Measurements from ENCODE around the gene PITRM1.

Gene PITRM1

DNA sequence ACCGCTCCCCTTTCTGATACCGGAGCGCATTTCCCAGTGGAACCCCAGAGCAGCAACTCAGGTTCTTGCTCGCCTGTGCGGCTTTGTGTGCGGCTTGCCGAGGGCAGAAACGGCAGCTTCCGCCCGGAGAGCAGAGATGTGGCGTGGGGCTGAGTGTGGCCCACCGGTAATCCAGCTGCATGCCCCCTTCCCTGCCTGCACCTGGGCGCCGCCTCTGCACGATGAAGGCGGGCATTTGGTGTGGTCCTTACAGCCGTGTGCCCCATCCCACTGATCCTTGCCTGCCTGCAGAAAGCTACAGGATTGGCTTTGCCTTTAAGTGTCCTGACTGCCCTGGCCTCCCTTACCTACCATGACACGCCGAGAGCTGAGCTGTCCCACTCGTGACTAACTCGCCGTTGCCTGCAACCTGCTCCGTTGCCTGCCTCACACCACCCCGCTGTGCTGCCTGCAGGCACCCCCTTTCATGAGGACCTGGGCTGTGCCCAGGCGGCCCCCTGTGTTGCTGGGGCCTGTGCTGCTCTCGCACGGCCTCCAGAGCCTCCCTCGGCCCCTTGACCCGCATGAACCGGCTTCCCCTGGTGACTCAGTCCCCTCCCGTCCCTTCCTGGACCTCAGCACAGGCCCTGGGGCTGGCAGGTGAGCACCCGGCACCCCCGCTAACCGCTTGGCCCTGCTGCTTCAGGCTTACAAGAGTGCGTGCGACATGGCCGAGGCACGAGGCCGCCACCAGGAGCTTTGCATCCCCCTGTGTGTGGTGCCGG lies 48.0 kb downstream of the PITRM1 start:
- no peak overlapping the region for H3K4me3 ChIP-seq (ENCODE audit: control insufficient read depth, low read depth, low read length)
- TF ChIP-seq, protein P1, sequence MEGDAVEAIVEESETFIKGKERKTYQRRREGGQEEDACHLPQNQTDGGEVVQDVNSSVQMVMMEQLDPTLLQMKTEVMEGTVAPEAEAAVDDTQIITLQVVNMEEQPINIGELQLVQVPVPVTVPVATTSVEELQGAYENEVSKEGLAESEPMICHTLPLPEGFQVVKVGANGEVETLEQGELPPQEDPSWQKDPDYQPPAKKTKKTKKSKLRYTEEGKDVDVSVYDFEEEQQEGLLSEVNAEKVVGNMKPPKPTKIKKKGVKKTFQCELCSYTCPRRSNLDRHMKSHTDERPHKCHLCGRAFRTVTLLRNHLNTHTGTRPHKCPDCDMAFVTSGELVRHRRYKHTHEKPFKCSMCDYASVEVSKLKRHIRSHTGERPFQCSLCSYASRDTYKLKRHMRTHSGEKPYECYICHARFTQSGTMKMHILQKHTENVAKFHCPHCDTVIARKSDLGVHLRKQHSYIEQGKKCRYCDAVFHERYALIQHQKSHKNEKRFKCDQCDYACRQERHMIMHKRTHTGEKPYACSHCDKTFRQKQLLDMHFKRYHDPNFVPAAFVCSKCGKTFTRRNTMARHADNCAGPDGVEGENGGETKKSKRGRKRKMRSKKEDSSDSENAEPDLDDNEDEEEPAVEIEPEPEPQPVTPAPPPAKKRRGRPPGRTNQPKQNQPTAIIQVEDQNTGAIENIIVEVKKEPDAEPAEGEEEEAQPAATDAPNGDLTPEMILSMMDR (IDR thresholded peaks at IDR 0.05; ENCODE audit: control insufficient read depth, insufficient read depth, low read depth, low read length, missing control alignments) = no peak
- DNase-seq (ENCODE audit: low read depth) = no peak

DNA sequence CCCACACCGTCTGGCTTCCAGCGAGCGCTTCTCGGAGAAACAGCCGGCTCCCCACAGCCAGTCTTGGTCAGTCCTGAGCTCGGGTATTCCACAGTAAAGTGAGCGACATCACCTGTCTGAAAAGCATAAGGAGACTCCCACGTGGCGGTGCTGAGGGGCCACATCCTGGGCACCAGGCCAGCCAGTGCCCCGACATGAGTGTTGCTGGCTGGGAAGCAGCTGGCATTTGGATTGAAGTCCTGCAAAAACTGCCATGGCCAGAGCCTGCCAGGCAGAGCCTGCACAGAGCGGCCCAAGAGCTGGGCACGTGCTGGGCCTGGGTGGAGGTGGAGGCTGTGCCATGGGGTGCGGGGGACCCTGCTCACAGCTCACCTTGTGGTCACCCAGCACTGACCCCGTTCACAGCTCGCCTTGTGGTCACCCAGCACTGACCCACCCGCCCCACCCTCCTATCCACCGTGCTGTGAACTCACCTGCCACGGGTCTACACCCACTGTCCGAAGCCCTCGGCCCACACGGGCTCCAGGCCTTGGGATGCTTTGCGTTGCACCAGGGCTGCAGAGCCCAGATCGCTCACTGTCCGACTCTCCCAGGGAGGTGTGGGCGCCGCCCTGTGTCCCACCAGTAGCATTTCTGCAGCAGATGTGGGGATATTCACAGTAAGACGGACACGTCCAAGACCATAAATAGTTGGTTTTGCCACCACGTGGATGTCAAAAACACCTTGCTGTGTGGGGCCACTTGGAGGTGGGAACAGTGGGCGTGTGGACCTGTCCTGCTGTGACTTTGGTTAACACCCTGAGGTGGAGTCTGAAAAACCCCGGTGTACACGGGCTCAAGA lies 48.8 kb downstream of the PITRM1 start:
- DNase-seq (ENCODE audit: low read depth) = no peak
- TF ChIP-seq, protein P1 (IDR thresholded peaks at IDR 0.05; ENCODE audit: control insufficient read depth, insufficient read depth, low read depth, low read length, missing control alignments) = no peak
- H3K4me3 ChIP-seq (ENCODE audit: control insufficient read depth, low read depth, low read length) = no peak overlapping the region

DNA sequence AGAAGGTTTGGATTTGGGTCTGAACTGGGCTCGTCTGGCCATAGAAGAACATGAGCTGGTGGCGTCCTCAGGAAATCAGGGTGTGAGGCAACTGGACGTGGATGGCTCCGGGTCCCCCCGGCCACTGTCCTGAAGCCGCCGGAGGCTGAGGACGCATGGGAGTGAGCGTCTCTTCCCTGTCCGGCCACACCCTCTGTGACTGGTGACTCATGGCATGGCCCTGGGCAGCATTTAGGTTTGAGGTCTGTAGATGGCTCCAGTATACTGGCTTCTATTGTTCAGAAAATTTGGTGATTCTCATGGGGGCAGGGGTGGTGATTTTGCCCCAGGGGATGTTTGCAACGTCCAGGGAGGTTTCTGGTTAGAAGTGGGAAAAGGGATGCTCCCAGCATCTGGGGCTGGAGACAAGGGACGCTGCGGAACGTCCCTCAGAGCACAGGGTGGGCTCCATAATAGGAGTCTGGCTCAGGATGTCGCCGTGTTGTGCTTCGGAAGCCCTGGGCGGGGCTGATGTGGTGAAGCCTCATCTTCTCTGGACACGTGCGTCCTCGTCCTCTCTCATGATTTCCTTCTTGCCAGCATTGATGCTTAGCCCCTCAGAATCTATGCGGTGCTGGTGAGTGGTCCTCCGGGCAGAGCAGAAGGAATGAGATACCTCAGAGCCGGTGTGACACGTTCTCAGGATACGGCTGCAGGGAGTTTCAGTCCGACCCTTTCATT lies 49.9 kb downstream of the PITRM1 start:
- TF ChIP-seq, protein P1 (IDR thresholded peaks at IDR 0.05; ENCODE audit: control insufficient read depth, insufficient read depth, low read depth, low read length, missing control alignments) = no peak
- no peak overlapping the region for H3K4me3 ChIP-seq (ENCODE audit: control insufficient read depth, low read depth, low read length)
- DNase-seq (ENCODE audit: low read depth) = no peak

DNA sequence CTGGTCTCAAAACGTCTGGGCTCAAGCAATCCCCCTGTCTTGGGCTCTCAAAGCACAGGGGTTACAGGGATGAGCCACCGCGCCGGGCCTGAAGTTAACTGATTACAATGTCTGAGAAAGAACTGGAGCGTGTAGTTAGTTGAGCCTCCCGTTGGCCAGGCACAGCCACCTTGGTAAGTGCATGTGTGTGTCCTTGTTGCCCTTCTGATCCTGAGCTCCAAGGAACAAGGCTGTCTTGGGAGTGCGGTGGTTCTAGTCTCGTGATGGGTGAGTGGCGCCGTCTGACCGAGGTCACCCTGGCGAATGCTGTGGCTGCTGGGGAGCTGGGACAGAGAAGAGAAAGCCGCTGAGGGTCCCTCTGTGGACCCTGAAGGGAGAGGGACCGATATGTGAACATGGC lies 50.5 kb downstream of the PITRM1 start:
- H3K4me3 ChIP-seq (ENCODE audit: control insufficient read depth, low read depth, low read length) = no peak overlapping the region
- TF ChIP-seq, protein P1 (IDR thresholded peaks at IDR 0.05; ENCODE audit: control insufficient read depth, insufficient read depth, low read depth, low read length, missing control alignments) = no peak

DNA sequence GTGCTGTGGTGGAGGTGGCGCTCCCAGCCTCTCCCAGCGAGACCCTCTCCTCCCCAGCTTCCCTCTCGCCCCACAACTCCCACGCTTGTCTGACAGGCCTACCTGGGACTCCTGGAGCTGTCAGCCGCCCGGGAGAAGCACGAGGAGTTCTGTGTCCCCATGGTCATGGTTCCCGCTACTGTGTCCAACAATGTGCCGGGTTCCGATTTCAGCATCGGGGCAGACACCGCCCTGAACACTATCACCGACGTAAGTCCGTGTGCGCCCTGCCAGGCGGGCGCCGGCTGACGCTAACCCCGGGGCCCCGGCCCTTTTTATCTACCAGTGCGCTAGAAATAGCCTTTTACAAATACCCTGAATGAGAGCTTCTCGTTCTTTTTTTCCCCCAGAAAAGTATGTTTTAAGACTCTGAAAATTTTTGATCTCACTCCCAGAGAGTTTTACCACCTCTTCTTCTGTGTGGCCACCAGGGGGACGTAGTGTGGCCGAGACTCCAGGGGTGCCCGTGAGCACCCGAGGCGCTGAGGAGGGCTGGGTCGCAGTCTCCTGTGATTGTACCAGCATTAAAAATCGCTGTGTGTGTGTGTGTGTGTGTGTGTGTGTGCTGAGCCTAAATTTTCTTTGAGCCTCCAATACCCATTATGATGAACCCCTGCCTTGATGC lies 52.7 kb downstream of the PITRM1 start:
- TF ChIP-seq, protein P1 (IDR thresholded peaks at IDR 0.05; ENCODE audit: control insufficient read depth, insufficient read depth, low read depth, low read length, missing control alignments) = peak; percentile 65
- DNase-seq (ENCODE audit: low read depth) = no peak

More for the DNA sequence above, 50.5 kb downstream of the PITRM1 start:
- DNase-seq (ENCODE audit: low read depth) = no peak

DNA sequence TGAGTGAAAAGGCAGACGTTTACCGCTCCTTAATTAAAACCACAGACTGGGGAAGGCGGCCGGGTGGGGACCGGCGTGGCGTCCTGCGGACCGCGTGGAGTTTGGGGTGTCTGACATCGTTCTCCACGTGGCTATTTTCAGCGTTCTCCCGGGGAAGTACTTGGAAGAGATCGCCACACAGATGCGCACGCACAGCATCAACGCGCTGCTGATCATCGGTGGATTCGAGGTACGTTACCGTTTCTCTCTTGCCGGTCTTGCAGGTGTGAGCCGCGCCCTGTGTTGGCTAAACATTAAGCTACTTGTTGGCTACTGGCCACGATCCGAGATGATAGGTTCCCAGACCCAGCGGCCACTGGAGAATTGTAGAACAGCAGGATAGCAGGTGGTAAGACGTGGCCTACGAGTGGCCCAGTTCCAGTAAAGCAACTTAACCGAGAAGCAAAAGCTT lies 53.9 kb downstream of the PITRM1 start:
- TF ChIP-seq, protein P1 (IDR thresholded peaks at IDR 0.05; ENCODE audit: control insufficient read depth, insufficient read depth, low read depth, low read length, missing control alignments) = no peak
- H3K4me3 ChIP-seq (ENCODE audit: control insufficient read depth, low read depth, low read length) = no peak overlapping the region
- no peak for DNase-seq (ENCODE audit: low read depth)

More for the DNA sequence above, 52.7 kb downstream of the PITRM1 start:
- no peak overlapping the region for H3K4me3 ChIP-seq (ENCODE audit: control insufficient read depth, low read depth, low read length)
